GM18873 (cell line): ENCODE measurements around the gene PLXNB2.

Experiments
- ATAC-seq: cut with Tn5 transposase; IDR thresholded peaks from one replicate; pipeline ENCODE4 v1.9.1; 2021; ENCODE audit warnings: mild to moderate bottlenecking, moderate library complexity, moderate number of reproducible peaks; ENCODE audit not compliant: unreplicated experiment, low FRiP score

Gene PLXNB2

GRCh38 chr22:50311606-50312351 lies 4.3 kb upstream of the PLXNB2 start:
- no peak for ATAC-seq

GRCh38 chr22:50310949-50311444 lies 3.6 kb upstream of the PLXNB2 start:
- ATAC-seq = no peak

GRCh38 chr22:50310031-50310722 lies 2.7 kb upstream of the PLXNB2 start:
- ATAC-seq = no peak

- no peak for ATAC-seq
Observed at GRCh38 chr22:50309601-50309991, 2.1 kb upstream of the PLXNB2 start.

GRCh38 chr22:50308986-50309600 lies 1.6 kb upstream of the PLXNB2 start:
- ATAC-seq = no peak

- ATAC-seq = no peak
Observed at GRCh38 chr22:50308597-50308935, 1.1 kb upstream of the PLXNB2 start.

- ATAC-seq = no peak
Observed at GRCh38 chr22:50307890-50308596, 597 bp upstream of the PLXNB2 start.

- no peak for ATAC-seq
Observed at GRCh38 chr22:50305923-50306566, 1.4 kb downstream of the PLXNB2 start.

GRCh38 chr22:50305393-50305922 lies 2.0 kb downstream of the PLXNB2 start:
- no peak for ATAC-seq

GRCh38 chr22:50304528-50305392 lies 2.7 kb downstream of the PLXNB2 start:
- ATAC-seq = no peak

- ATAC-seq = no peak
Observed at GRCh38 chr22:50303848-50304527, 3.5 kb downstream of the PLXNB2 start.

GRCh38 chr22:50303515-50303847 lies 4.0 kb downstream of the PLXNB2 start:
- no peak for ATAC-seq

- ATAC-seq = no peak
Observed at GRCh38 chr22:50302564-50302963, 4.9 kb downstream of the PLXNB2 start.

- no peak for ATAC-seq
Observed at GRCh38 chr22:50302041-50302541, 5.4 kb downstream of the PLXNB2 start.

- no peak for ATAC-seq
Observed at GRCh38 chr22:50301581-50301991, 5.9 kb downstream of the PLXNB2 start.

GRCh38 chr22:50300620-50301257 lies 6.7 kb downstream of the PLXNB2 start:
- ATAC-seq = no peak

GRCh38 chr22:50299785-50300619 lies 7.4 kb downstream of the PLXNB2 start:
- ATAC-seq = no peak
